ENCODE measurements around the gene ZNF584.
"Not testable (repeated sequence)": the region's sequence is repeated elsewhere in the genome, so short reads cannot be mapped to it uniquely, and the experiment has no call there.

The ZNF584 gene

GRCh38 chr19:58408152-58409009 lies at the start of gene ZNF584:
TSS of gene ZNF584 (plus strand) at chr19:58408649. CDS start at chr19:58409148, 499 bp downstream.
- DNase-seq (ENCODE audit: low read depth): peak; percentile 91

DNA sequence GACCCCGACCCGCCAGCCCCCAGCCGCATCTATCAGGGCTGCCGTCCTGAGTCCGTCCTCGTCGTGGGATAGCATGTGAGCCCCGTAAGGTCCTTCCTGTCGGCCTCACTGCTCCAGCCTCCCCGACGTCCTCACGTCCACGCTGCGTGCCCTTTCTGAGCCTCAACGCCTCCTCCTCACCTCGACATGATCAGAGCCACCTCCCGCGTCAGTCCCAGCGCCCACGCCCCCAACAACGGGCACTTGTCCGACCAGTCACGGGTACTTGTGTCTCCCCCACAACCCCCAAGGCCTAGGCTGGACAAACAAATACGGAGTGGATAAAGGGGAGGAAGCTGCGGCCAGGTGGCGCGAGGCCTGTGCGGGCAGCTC lies 46.6 kb upstream of the ZNF584 start:
- peak; percentile 54 for DNase-seq (ENCODE audit: low read depth)

DNA sequence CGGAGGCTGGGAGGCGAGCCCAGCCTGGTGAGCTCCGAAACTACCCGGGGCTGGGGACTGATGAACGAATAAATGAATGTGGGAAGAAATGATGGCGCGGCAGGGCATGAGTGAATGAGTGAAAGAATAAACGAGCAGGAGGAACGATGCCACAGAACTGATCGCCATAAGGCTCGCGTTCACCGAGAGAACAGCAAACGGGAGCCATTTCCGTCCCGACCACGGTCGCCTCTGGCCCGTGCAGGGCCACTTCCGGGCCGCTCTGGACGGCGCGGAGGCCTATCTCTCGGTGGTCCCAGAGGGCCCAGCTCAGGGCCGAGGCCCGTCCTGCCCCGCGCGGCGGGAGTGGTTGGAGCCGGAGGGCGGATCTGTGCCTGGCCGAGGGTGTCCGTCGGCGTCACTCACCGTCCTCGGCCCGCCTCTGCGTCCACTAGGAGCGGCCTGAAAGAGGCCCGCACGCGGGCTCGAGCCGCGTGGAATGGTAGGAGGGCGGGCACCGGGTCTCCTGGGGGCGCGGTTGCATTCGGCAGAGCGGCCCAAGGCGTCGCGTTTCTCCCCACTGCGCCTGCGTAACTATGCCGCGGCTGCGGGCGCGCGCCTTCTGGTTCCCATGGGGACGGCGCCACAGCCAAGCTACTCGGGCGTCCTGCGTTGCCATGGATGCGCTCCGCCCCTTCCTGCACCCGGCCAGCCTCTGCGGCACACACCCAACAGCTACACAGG lies 46.0 kb upstream of the ZNF584 start, which contains the start of gene ZNF497:
ZNF497 (minus strand) TSS at position 480 of the 723 bp plus-strand sequence. CDS start 5,116 bp downstream, outside the sequence.
- DNase-seq (ENCODE audit: low read depth): peak; percentile 91

- no peak for DNase-seq (ENCODE audit: low read depth)
Measured at GRCh38 chr19:58364146-58364545, 44.3 kb upstream of the ZNF584 start.

DNA sequence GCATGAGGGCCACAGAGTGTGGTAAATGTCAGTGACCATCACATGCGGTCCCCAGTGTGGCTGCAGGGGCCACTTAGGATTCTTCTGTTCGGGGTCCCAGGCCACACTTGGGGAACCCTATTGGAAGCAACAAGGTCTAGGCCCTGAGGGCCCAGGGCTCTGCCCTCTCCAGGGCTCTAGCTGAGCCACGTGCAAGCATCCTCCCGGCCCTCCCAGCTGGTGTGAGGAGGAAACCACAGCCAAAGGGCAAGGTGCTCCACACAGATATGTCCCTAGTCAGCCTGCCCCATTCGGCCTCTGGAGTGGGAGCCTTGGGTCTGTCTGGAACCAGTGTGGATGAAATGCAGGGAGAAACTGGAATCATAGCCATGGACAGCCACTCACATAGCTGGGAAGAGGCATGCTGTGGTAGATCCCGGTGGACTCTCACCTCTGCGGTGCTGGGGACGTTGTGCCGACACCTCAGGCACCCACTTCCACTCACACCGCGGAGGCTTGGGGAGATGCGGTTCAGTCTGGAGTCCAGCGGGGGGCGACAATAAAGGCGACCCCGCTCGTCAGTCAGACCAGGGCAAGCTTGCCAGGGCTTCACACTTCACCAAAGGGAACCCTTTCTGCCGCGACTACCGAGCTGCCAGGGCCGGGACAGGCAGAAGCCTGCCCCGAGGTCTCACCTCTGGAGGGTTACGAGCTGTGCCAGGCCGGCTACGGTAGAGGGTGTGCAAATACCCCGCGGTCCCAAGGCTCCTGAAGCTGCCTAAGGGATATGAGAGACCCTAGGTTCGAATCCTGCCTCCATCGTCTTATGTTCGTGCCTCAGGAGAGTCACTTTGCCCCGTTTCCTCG lies 41.6 kb upstream of the ZNF584 start:
- no peak for DNase-seq (ENCODE audit: low read depth)

GRCh38 chr19:58367698-58368454 lies 40.6 kb upstream of the ZNF584 start:
- DNase-seq (ENCODE audit: low read depth): no peak

DNA sequence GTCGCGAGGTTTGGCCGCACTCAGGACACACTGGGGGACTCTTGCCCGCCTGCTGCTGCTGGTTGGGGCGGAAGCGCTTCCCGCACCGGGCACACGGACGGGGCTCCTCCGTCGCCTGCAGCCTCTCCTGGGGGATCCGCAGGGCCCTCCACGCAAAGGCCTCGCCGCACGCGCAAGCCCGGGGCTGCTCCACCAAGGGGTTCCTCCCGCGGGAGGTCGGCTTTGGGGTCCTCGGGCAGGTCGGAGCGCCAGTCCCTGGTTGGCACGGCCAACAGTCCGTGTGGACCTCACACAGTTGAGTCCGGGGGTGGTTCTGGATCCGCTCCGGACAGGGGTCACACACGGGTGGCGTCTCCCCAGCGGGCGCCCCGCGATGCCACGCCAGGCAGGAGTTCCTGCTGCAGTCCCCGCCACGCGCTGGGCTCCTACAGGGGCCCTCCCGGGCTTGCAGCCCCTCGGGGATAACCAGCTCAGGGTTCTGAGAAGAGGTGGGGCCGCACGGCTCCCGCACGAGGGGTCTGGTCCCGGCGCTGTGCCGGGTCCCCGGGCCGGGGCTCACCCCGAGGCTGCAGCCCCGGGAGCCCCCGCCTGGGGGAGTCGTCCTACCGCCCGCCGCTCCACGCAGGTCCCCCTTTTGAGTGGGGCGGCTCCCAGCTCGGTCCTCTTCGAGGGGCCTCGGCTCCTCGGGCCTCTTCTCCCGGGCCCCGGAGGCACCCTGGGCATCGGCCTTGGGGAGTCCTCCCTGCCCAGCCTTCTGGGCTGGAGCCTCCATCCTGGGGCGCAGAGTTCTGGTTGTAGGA lies 39.7 kb upstream of the ZNF584 start:
- no peak for DNase-seq (ENCODE audit: low read depth)

DNA sequence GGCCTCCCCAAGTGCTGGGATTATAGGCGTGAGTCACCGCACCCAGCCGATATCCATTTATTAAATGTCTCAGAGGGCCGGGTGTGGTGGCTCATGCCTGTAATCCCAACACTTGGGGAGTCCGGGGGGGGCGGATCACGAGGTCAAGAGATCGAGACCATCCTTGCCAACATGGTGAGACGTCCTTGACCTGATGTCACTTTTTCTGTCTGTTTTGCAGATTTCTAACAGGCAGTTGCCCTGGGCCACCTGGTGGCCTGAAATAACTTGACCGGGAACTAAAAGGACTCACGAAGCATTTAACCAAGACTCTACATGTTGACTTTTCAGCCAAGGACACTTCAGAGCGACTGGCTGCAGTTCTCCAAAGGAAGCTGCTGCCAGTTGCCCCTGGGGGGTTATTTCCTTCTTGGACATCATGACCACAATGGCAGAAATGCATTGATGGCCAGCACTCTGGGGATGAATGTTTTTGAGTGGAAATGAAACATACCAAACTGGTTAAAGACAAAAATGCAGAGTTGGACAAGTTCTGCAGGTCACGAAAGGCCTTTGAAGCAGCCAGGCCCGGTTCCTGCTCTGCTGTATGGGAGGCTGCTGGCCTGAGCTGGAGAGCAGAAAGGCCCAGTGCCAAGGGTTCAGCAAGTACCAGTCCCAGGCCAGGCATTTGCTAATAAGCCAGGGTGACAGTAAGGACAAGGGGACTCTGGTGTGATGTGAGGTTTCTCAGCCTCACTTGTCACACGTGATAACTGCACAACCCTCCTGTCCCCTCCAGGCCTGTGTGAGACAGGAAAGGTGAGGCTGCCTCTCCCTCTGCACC lies 35.9 kb upstream of the ZNF584 start:
- DNase-seq (ENCODE audit: low read depth): no peak

GRCh38 chr19:58374200-58374599 lies 34.2 kb upstream of the ZNF584 start:
- DNase-seq (ENCODE audit: low read depth): peak; percentile 47

- not testable (repeated sequence) for DNase-seq (ENCODE audit: low read depth)
Measured at GRCh38 chr19:58376724-58377123, 31.7 kb upstream of the ZNF584 start.

DNA sequence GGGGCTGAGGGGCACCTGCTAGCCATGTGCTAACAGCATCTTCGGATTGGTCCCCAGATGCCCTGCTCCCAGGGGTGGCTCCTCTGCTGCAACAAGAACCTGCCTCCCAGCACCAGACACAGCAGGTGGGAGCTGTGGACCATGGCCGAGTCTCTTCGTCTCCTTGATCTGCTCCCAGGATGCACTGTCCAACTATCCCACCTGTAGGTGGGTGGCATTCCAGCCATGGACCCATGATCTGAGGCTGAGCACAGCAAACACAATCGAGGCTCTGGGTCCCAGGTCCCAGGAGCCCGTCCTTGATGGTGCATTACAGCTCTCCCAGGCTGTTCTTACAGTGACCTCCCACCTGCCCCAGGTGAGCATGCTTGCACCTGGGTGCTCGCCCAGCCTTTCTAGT lies 29.2 kb upstream of the ZNF584 start:
- no peak for DNase-seq (ENCODE audit: low read depth)

- no peak for DNase-seq (ENCODE audit: low read depth)
Measured at GRCh38 chr19:58380037-58380661, 28.3 kb upstream of the ZNF584 start.

DNA sequence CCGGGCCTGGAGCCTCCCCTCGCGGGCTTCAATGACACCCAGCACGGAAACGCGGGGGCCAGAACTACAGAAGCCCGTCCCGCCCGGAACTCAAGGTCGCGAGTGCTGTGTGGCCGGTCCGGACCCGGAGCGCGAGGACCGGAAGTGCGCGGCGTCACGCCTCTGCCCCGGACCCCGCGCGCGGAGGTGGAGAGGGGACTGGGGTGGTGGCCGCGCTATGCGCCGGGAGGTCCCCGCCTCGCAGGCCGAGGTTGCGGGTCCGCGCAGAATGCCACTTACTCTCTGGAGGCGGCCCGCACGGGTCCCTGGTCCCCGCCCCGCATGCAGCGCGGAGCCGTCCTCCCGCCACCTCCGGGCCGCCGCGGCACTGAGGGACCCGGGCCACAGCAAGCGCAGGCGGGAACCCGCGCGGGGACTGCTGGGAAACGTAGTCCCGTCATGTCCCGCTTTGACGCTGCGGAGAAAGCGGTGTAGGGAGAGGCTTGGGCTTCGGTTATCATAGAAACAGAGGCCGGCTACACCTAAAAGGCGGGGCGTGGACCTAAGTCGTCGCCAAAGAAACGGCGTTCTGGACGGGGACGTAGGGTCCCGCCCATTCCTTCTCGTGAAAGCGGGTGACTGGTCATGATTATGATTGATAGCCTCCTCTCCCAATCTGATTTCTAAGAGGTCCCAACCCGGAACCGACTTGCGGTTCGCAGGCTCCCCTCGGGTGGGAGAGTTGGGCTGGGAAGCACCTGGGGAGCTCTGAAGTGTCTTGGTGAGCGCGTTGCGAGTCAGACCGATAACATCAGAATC lies 27.6 kb upstream of the ZNF584 start, which contains the start of gene ZNF837:
ZNF837 (minus strand) TSS at position 369 of the 798 bp plus-strand sequence. CDS start 11,698 bp downstream, outside the sequence.
- DNase-seq (ENCODE audit: low read depth): peak; percentile 100

GRCh38 chr19:58381460-58382212 lies 26.8 kb upstream of the ZNF584 start:
- no peak for DNase-seq (ENCODE audit: low read depth)

DNA sequence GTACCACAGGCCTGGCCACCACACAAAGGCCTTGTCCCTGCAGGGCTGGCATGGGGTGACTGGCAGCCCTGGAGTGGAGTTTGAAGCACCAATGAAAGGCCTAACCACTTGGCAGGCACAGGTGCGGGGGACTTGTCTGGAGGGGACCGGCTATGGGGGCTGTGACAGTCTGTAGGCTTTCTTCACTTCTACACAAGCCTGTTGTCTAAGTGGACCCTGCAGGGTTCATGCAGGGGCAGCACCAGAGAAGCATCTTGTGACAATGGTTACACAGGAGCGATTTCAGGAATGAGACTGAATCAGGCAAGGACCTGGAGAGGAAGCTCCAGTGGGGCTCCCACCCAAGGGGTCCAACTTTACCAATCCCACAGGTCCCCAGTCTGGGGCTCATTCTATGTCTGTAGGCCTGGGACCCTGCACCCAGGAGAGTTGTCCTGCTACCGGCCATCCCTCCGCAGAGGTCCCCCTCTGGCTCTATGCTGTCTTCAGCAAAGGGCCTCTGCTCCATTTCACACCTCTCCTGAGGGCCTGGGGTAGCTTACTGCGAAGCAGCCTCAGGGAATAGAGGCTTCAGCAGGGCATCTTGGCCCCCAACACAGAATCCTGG lies 25.3 kb upstream of the ZNF584 start:
- no peak for DNase-seq (ENCODE audit: low read depth)

GRCh38 chr19:58385313-58385890 lies 23.0 kb upstream of the ZNF584 start:
- DNase-seq (ENCODE audit: low read depth): no peak
